CD4-positive, alpha-beta memory T cell (primary cell): ENCODE data around the gene EXOC6B. TPM values are rescaled to one million over a fixed set of nuclear protein-coding genes. Genes with fewer than 3 reads are reported as not detected.

ENCODE experiments used
- CTCF ChIA-PET: fragments of 350-600 bp; sonication (Branson Sonifier 250); formaldehyde crosslinking; loops from one replicate; lab custom pipeline; 2021; ENCODE audit warnings: inconsistent platforms; ENCODE audit not compliant: partially characterized antibody; lab: Charles Lee
- POLR2A ChIA-PET: fragments of 350-600 bp; sonication (Branson Sonifier 250); formaldehyde crosslinking; loops from one replicate; lab custom pipeline; 2021; ENCODE audit not compliant: partially characterized antibody; lab: Charles Lee
- DNase-seq, 5 donors: peaks; one replicate each; pipeline versions ENCODE4 v3.0.0 to v3.0.0-alpha.2; 2020 to 2022; ENCODE audit warnings: mixed read lengths in 1 of 5
- H3K27ac ChIP-seq: one replicate; pipeline ENCODE4 v1.7.0; 2013; ENCODE audit warnings: low read depth, low read length
- H3K27me3 ChIP-seq: 2 replicates; pipeline ENCODE4 v1.7.0; 2013; ENCODE audit warnings: mild to moderate bottlenecking, low read length, moderate library complexity; ENCODE audit not compliant: insufficient read depth
- H3K36me3 ChIP-seq: 2 replicates; pipeline ENCODE4 v1.7.0; 2013; ENCODE audit warnings: mild to moderate bottlenecking, low read length, moderate library complexity; ENCODE audit not compliant: insufficient read depth
- H3K4me1 ChIP-seq: 2 replicates; pipeline ENCODE4 v1.7.0; 2013; ENCODE audit warnings: mild to moderate bottlenecking, low read length, moderate library complexity; ENCODE audit not compliant: insufficient read depth
- H3K4me3 ChIP-seq, 2 donors: one replicate each; pipeline ENCODE4 v1.7.0; 2013; ENCODE audit warnings: low read length in 2 of 2, mild to moderate bottlenecking in 1 of 2
- H3K9me3 ChIP-seq, 2 donors: one replicate each; pipeline ENCODE4 v1.7.0; 2013; ENCODE audit warnings: low read length in 2 of 2, control low read depth in 1 of 2; ENCODE audit not compliant: control insufficient read depth in 1 of 2
- H3K27ac Mint-ChIP-seq, 7 donors: one replicate each; pipeline ENCODE4 v1.8.0; 2020 to 2021; ENCODE audit warnings: mixed read lengths in 7 of 7, mild to moderate bottlenecking in 6 of 7, inconsistent platforms in 3 of 7, moderate library complexity in 3 of 7
- H3K27me3 Mint-ChIP-seq, 2 donors: one replicate each; pipeline ENCODE4 v1.8.0; 2020 to 2021; ENCODE audit warnings: mixed read lengths in 2 of 2
- H3K36me3 Mint-ChIP-seq, 2 donors: one replicate each; pipeline ENCODE4 v1.8.0; 2020 to 2021; ENCODE audit warnings: mixed read lengths in 2 of 2, inconsistent platforms in 1 of 2, mild to moderate bottlenecking in 1 of 2
- H3K4me1 Mint-ChIP-seq, 4 donors: one replicate each; pipeline ENCODE4 v1.8.0; 2020 to 2021; ENCODE audit warnings: mixed read lengths in 4 of 4, mild to moderate bottlenecking in 1 of 4
- H3K4me3 Mint-ChIP-seq, 8 donors: one replicate each; pipeline ENCODE4 v1.8.0; 2020 to 2021; ENCODE audit warnings: mixed read lengths in 8 of 8, mild to moderate bottlenecking in 7 of 8, moderate library complexity in 6 of 8, inconsistent platforms in 3 of 8
- H3K9me3 Mint-ChIP-seq, 8 donors: one replicate each; pipeline ENCODE4 v1.8.0; 2020 to 2021; ENCODE audit warnings: mixed read lengths in 8 of 8, mild to moderate bottlenecking in 5 of 8, inconsistent platforms in 3 of 8, moderate library complexity in 1 of 8
- intact Hi-C: fragments of 100-400 bp; cut with micrococcal nuclease; formaldehyde crosslinking; loops from one replicate; pipeline ENCODE4 v1.15.1; 2023
- polyA plus RNA-seq, 2 donors: library from polyadenylated mRNA; unstranded; fragments of 300-500 nt; fragmentation: Illumina TruSeq; gene quantifications; one replicate each; pipeline ENCODE4 v1.2.3, GENCODE V29; 2021
- total RNA-seq, 2 experiments: library from RNA; stranded (reverse); gene quantifications; one replicate each; pipeline ENCODE4 v1.2.3, GENCODE V29; 2021

EXOC6B gene
- total and polyA plus RNA-seq, 4 experiments from 2014 or later: 1.3 to 19.8 (median 10.7) TPM

DNA sequence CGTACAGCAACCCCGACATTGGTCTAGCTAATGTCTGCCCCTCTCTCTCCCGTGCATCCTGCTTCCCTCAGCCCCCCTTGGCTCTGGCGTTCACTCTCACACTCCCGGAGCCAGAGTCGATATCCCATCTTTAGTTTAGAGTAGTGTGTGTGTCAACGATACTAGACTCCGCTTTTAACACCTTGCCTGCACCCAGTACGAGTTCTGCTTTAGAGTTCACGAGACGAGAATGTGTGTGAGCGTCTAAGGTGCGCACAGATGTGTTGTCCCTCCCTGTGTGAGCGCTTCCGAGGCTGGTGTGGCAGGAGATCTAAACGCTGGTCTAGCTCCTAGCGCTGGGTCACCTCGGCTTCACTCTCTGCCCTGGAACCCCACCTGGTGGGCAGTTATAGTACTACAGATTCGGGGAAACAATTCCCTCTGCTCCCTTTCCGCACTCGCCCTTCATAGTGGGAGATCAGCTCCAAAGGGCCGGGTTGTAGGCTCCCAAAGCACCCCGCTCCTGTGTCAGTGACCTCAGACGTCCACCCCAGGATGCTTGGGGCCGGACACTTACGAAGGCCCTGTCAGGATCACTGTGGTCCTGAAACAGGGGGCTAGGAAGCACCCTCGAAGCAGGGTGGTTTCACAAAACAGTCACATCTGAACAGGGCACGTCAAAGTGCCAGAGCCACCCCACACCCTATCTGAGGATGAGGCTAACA lies 675.5 kb downstream of the EXOC6B start:
- CTCF ChIA-PET: interaction anchor here (0.7 to 3.1 kb wide), 11 partner anchors 8 to 611 kb away, joined by 3 to 19 read pairs (median 3); no protein-coding TSS in a partner anchor
- POLR2A ChIA-PET: no interaction called here
- peaks cover 36% of the 10 kb centered on the region for H3K4me1 ChIP-seq
- H3K4me3 Mint-ChIP-seq: peak overlapping the region; percentile 77 to 96 (median 86)
- no peaks in the 10 kb centered on the region for H3K36me3 ChIP-seq
- H3K27me3 Mint-ChIP-seq: peaks cover 48 to 52% of the 10 kb centered on the region in 2 donors
- no peaks in the 10 kb centered on the region for H3K36me3 Mint-ChIP-seq
- H3K4me3 ChIP-seq: no peak overlapping the region
- peaks cover 24 to 47% (median 37%) of the 10 kb centered on the region in 4 donors for H3K4me1 Mint-ChIP-seq
- peak in 4 of 5 donors; percentile 44 to 54 (median 47) for DNase-seq
- peak overlapping the region in 1 of 7 donors; percentile 16 for H3K27ac Mint-ChIP-seq
- no peaks in the 10 kb centered on the region for H3K9me3 ChIP-seq
- H3K9me3 Mint-ChIP-seq: peaks cover 0 to 7% (median 3%) of the 10 kb centered on the region in 8 donors
- H3K27ac ChIP-seq: no peak overlapping the region
- peaks cover 33% of the 10 kb centered on the region for H3K27me3 ChIP-seq
- intact Hi-C loops: loop anchor here (1.0 to 5.0 kb wide), 2 partner anchors 597 to 602 kb away; no protein-coding TSS in a partner anchor

DNA sequence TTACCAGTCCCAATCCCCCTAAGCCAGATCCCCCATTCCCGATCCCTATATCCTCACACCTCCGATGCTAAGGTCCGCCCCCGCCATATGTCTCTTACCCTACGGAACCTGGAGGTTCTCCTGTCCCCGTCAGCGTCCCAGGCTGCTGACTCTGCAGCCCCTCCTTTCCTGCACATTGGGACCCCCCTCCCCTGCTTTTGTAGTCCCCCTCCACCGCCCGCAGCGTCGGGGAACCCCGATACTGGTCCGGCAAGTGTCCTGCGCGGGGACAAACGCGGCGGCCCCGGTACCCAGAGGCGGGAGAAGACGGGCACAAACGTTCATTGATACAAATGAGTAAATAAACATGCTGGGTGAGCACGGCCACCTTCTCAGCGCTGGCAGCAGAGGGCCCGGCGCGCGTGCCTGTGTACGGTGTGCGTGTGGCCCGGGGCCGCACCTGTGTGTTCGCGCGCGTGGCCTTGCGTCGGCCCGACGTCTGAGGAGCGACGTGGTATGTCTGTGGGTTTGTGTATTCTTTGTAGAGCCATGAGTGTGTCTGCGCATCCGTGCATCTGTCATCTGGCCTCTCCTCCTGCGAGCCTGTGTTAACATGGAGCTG lies 676.2 kb downstream of the EXOC6B start:
- peaks cover 24 to 51% (median 39%) of the 10 kb centered on the region in 4 donors for H3K4me1 Mint-ChIP-seq
- peaks cover 0 to 7% (median 3%) of the 10 kb centered on the region in 8 donors for H3K9me3 Mint-ChIP-seq
- intact Hi-C loops: loop anchor here (1.0 to 5.0 kb wide), 2 partner anchors 598 to 601 kb away; no protein-coding TSS in a partner anchor
- H3K36me3 Mint-ChIP-seq: no peaks in the 10 kb centered on the region
- CTCF ChIA-PET: interaction anchor here (0.7 to 3.1 kb wide), 11 partner anchors 9 to 610 kb away, joined by 3 to 19 read pairs (median 3); no protein-coding TSS in a partner anchor
- peak overlapping the region in 1 of 7 donors; percentile 16 for H3K27ac Mint-ChIP-seq
- Histone ChIP-seq H3K27me3 (peaks cover 33% of the 10 kb centered on the region), H3K9me3 (no peaks in the 10 kb centered on the region), H3K4me1 (peaks cover 41% of the 10 kb centered on the region), H3K4me3 (peak overlapping the region in 1 of 2 donors; percentile 24), H3K27ac (no peak overlapping the region), H3K36me3 (no peaks in the 10 kb centered on the region)
- POLR2A ChIA-PET: no interaction called here
- peak in 2 of 5 donors; percentile 17 to 22 for DNase-seq
- H3K4me3 Mint-ChIP-seq: peak overlapping the region; percentile 77 to 96 (median 86)
- H3K27me3 Mint-ChIP-seq: peaks cover 49 to 53% of the 10 kb centered on the region in 2 donors

DNA sequence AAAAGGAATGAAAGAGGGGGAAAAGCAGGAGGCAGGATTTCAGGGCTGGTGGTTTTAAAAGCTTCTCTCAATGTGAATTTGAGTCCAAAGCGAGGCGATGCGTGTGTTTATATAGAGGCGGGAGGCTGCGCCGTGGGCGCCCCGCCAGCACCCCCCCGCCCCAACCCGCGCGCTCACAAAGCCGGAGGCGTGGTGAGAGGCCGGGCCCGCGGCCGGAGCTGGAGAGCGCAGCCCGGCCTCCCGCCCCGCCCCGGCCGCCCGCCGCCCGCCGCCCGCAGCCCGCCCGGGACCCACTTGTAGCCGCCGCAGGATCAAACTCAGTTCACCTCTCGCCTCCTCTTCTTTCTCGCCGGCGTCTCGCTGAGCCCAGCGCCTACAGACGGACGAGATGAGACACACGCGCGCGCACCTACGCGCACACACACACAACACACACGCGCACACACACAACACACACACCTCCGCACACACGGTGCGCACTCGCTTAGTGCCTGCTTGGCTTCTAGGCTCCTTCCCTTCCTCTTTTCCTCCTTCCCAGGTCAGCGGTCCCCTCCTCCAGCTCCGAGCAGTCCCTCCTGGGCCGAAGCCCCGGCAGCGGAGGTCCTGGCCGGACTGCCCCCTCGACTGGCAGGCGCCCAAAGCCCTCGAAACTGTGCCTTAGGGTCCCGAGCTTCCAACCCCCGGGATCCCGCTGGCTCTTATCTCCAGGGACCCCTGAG lies 676.8 kb downstream of the EXOC6B start:
- peaks cover 50 to 55% of the 10 kb centered on the region in 2 donors for H3K27me3 Mint-ChIP-seq
- Histone ChIP-seq H3K27ac (no peak overlapping the region), H3K4me1 (peaks cover 41% of the 10 kb centered on the region), H3K27me3 (peaks cover 33% of the 10 kb centered on the region), H3K9me3 (no peaks in the 10 kb centered on the region), H3K4me3 (peak overlapping the region in 1 of 2 donors; percentile 24), H3K36me3 (no peaks in the 10 kb centered on the region)
- POLR2A ChIA-PET: no interaction called here
- CTCF ChIA-PET: interaction anchor here (1.2 to 3.1 kb wide), 3 partner anchors 10 to 225 kb away, joined by 3 to 19 read pairs (median 3); no protein-coding TSS in a partner anchor
- peak overlapping the region in 1 of 7 donors; percentile 16 for H3K27ac Mint-ChIP-seq
- H3K4me3 Mint-ChIP-seq: peak overlapping the region; percentile 82 to 96 (median 88)
- peaks cover 24 to 54% (median 40%) of the 10 kb centered on the region in 4 donors for H3K4me1 Mint-ChIP-seq
- intact Hi-C loops: no loop called here
- DNase-seq: no peak
- H3K36me3 Mint-ChIP-seq: no peaks in the 10 kb centered on the region
- H3K9me3 Mint-ChIP-seq: peaks cover 0 to 7% (median 3%) of the 10 kb centered on the region in 8 donors

DNA sequence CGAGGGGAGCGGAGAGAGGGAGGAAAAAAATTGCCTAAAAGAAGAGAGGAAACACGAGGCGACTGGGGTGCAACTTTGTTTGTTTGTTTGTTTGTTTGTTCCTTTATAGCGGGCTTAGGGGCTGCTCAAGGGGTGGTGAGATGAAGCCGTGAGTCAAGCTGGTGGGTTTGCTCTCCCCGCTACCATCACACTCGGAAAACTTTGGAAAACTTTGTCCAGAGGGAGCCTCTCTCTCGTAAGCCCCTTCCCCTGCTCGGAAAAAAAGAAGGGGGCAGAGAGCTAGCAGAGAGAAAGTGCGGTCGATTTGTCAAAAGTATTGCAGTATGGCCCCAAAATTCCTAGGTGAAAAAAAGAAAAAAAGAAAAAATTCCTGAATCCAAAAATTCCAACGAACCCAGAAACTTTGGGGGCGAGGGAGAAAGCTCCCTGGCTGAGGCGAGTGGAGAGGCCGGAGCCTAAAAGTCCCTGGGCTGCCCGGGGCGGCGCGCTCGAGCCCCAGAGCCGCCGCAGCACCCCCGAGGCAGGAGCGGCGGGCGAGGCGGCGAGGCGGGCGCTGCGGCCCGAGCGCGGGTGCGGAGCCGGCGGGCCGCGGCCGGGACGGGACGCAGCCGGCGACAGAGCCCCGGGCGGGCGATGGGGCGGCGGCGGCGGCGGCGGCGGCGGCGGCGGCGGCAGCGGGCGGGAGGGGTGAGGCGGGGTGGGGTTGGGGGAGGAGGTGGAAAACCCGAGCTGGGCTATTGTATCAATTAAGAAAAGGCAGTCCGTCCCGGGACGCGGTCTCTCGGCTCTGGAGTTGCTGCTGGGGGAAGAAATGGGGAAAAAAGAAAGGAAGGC lies 677.6 kb downstream of the EXOC6B start:
- no peak overlapping the region for H3K4me3 ChIP-seq
- no peak overlapping the region for H3K27ac Mint-ChIP-seq
- peaks cover 0 to 7% (median 3%) of the 10 kb centered on the region in 8 donors for H3K9me3 Mint-ChIP-seq
- no peaks in the 10 kb centered on the region for H3K36me3 Mint-ChIP-seq
- no peak overlapping the region for H3K27ac ChIP-seq
- H3K4me1 Mint-ChIP-seq: peaks cover 24 to 54% (median 41%) of the 10 kb centered on the region in 4 donors
- H3K9me3 ChIP-seq: no peaks in the 10 kb centered on the region
- peaks cover 54 to 60% of the 10 kb centered on the region in 2 donors for H3K27me3 Mint-ChIP-seq
- ChIA-PET POLR2A (no interaction called here), CTCF (interaction anchor here (3.1 kb wide), 1 partner anchor 225 kb away, joined by 19 read pairs; no protein-coding TSS in a partner anchor)
- DNase-seq: no peak
- H3K4me3 Mint-ChIP-seq: peak overlapping the region; percentile 82 to 94 (median 86)
- intact Hi-C loops: no loop called here
- H3K4me1 ChIP-seq: peaks cover 41% of the 10 kb centered on the region
- peaks cover 33% of the 10 kb centered on the region for H3K27me3 ChIP-seq
- H3K36me3 ChIP-seq: no peaks in the 10 kb centered on the region

DNA sequence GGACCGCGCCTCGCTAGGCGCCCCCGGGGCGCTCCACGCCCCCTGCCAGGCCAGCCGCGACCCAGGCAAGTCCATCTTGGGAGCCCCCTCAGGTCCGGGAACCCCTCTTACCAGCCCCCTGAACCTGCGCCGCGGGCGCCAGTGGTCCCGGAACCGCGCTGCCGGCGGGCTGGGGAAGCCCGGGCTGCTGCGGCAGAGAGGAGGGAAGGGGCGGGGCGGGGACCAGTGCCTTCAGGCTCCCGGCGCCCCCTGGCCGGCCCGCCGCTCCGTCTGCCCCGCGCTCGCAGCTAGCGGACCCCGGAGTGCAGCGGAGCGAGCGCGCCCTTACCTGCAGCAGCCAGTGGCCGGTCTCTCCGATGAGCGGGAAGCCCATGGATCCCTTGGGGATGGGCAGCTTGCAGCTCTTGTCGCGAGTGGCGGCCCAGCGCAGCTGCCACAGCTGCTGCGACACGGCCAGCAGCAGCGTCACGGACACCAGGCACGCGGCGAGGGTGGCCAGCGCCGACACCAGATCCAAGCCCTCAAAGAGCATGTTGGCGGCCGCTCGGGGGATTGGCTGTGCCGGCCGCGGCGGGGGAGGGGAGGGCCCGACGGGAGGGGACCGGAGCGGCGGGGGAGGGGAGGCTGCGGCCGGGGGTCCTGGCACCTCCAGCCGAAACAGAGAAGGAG lies 678.4 kb downstream of the EXOC6B start, which contains the start of gene CYP26B1:
Gene CYP26B1 (minus strand): TSS at position 560 of the 669 bp plus-strand sequence. CDS start 28 bp downstream, at position 532.
- no peaks in the 10 kb centered on the region for H3K9me3 ChIP-seq
- intact Hi-C loops: no loop called here
- H3K4me3 ChIP-seq: no peak within 1 kb of the TSS
- no peaks in the 10 kb centered on the region for H3K36me3 ChIP-seq
- no peak for DNase-seq
- H3K4me3 Mint-ChIP-seq: peak within 1 kb of the TSS; percentile 82 to 94 (median 86)
- peaks cover 0 to 7% (median 3%) of the 10 kb centered on the region in 8 donors for H3K9me3 Mint-ChIP-seq
- CTCF ChIA-PET: no interaction called here
- H3K27me3 Mint-ChIP-seq: peaks cover 54 to 58% of the 10 kb centered on the region in 2 donors
- H3K36me3 Mint-ChIP-seq: no peaks in the 10 kb centered on the region
- H3K27ac ChIP-seq: no peak within 1 kb of the TSS
- peaks cover 33% of the 10 kb centered on the region for H3K27me3 ChIP-seq
- peaks cover 41% of the 10 kb centered on the region for H3K4me1 ChIP-seq
- H3K4me1 Mint-ChIP-seq: peaks cover 24 to 54% (median 41%) of the 10 kb centered on the region in 4 donors
- peak within 1 kb of the TSS in 2 of 7 donors; percentile 20 to 26 for H3K27ac Mint-ChIP-seq
- POLR2A ChIA-PET: no interaction called here
